Activated naive CD8-positive, alpha-beta T cell treated with anti-CD3 and anti-CD28 coated beads, Interleukin-2, amount 50 U/mL, for 24 hours (primary cell): Measurements from ENCODE around the gene NEU1.
"Not testable (repeated sequence)": the region's sequence is repeated elsewhere in the genome, so short reads cannot be mapped to it uniquely, and the experiment has no call there.

Source experiments
- ATAC-seq: fragments of 150-1000 bp; cut with Tn5 transposase; one replicate; pipeline ENCODE4 v1.10.0; 2021
- DNase-seq: peaks from one replicate; pipeline ENCODE4 v3.0.0; 2021
- H3K27ac Mint-ChIP-seq: one replicate; pipeline ENCODE4 v1.8.0; 2021; ENCODE audit warnings: mild to moderate bottlenecking, mixed read lengths
- H3K27me3 Mint-ChIP-seq: one replicate; pipeline ENCODE4 v1.8.0; 2021; ENCODE audit warnings: mixed read lengths
- H3K36me3 Mint-ChIP-seq: one replicate; pipeline ENCODE4 v1.8.0; 2021; ENCODE audit warnings: low read depth, mixed read lengths
- H3K4me1 Mint-ChIP-seq: one replicate; pipeline ENCODE4 v1.8.0; 2021; ENCODE audit warnings: mixed read lengths
- H3K4me3 Mint-ChIP-seq: one replicate; pipeline ENCODE4 v1.8.0; 2021; ENCODE audit warnings: mild to moderate bottlenecking, moderate library complexity, mixed read lengths
- H3K9me3 Mint-ChIP-seq: one replicate; pipeline ENCODE4 v1.8.0; 2021; ENCODE audit warnings: mixed read lengths

The NEU1 gene

GRCh38 chr6:31851485-31851832, 11.2 kb downstream of the NEU1 start:
- DNase-seq (no peak), ATAC-seq (no peak)
- Mint-ChIP-seq H3K27ac (no peak overlapping the region), H3K4me1 (no peaks in the 10 kb centered on the region), H3K27me3 (no peaks in the 10 kb centered on the region), H3K9me3 (no peaks in the 10 kb centered on the region), H3K36me3 (no peaks in the 10 kb centered on the region), H3K4me3 (no peak overlapping the region)

GRCh38 chr6:31850765-31851484, 11.7 kb downstream of the NEU1 start:
- no peak for ATAC-seq
- Mint-ChIP-seq H3K27ac (no peak overlapping the region), H3K36me3 (no peaks in the 10 kb centered on the region)

GRCh38 chr6:31847276-31847978, 15.2 kb downstream of the NEU1 start:
- no peaks in the 10 kb centered on the region for H3K4me1 Mint-ChIP-seq

More at GRCh38 chr6:31850765-31851484, 11.7 kb downstream of the NEU1 start:
- DNase-seq, result no peak
- no peaks in the 10 kb centered on the region for H3K9me3 Mint-ChIP-seq
- no peaks in the 10 kb centered on the region for H3K27me3 Mint-ChIP-seq
- H3K4me1 Mint-ChIP-seq, result no peaks in the 10 kb centered on the region
- H3K4me3 Mint-ChIP-seq, result no peak overlapping the region

GRCh38 chr6:31844507-31844906, 18.1 kb downstream of the NEU1 start:
- H3K9me3 Mint-ChIP-seq, result no peaks in the 10 kb centered on the region
- no peaks in the 10 kb centered on the region for H3K27me3 Mint-ChIP-seq
- no peak overlapping the region for H3K27ac Mint-ChIP-seq
- DNase-seq (no peak), ATAC-seq (no peak)
- peaks cover 14% of the 10 kb centered on the region for H3K36me3 Mint-ChIP-seq
- peaks cover 3% of the 10 kb centered on the region for H3K4me1 Mint-ChIP-seq
- no peak overlapping the region for H3K4me3 Mint-ChIP-seq

More at GRCh38 chr6:31847276-31847978, 15.2 kb downstream of the NEU1 start:
- Mint-ChIP-seq H3K9me3 (no peaks in the 10 kb centered on the region), H3K27ac (no peak overlapping the region), H3K4me3 (no peak overlapping the region), H3K27me3 (no peaks in the 10 kb centered on the region), H3K36me3 (no peaks in the 10 kb centered on the region)
- no peak for ATAC-seq
- no peak for DNase-seq

- ATAC-seq (no peak), DNase-seq (no peak)
- peaks cover 38% of the 10 kb centered on the region for H3K36me3 Mint-ChIP-seq
- no peaks in the 10 kb centered on the region for H3K27me3 Mint-ChIP-seq
- H3K9me3 Mint-ChIP-seq, result no peaks in the 10 kb centered on the region
- H3K4me3 Mint-ChIP-seq, result no peak overlapping the region
- H3K4me1 Mint-ChIP-seq, result peaks cover 22% of the 10 kb centered on the region
- peak overlapping the region; percentile 31 for H3K27ac Mint-ChIP-seq
Observed at GRCh38 chr6:31842053-31842452, 20.6 kb downstream of the NEU1 start.

- not testable (repeated sequence) for ATAC-seq, H3K9me3 Mint-ChIP-seq, H3K27me3 Mint-ChIP-seq, DNase-seq
- peaks cover 38% of the 10 kb centered on the region for H3K4me1 Mint-ChIP-seq
- peaks cover 61% of the 10 kb centered on the region for H3K36me3 Mint-ChIP-seq
- peak overlapping the region; percentile 80 for H3K27ac Mint-ChIP-seq
- peak overlapping the region; percentile 95 for H3K4me3 Mint-ChIP-seq
Observed at GRCh38 chr6:31839779-31840126, 22.9 kb downstream of the NEU1 start.

- peak overlapping the region; percentile 95 for H3K4me3 Mint-ChIP-seq
- ATAC-seq (no peak), DNase-seq (no peak)
- peaks cover 63% of the 10 kb centered on the region for H3K36me3 Mint-ChIP-seq
- H3K9me3 Mint-ChIP-seq, result no peaks in the 10 kb centered on the region
- no peaks in the 10 kb centered on the region for H3K27me3 Mint-ChIP-seq
- peak overlapping the region; percentile 80 for H3K27ac Mint-ChIP-seq
- peaks cover 43% of the 10 kb centered on the region for H3K4me1 Mint-ChIP-seq
Observed at GRCh38 chr6:31838968-31839367, 23.7 kb downstream of the NEU1 start.

- Mint-ChIP-seq H3K27ac (peak overlapping the region; percentile 99), H3K4me1 (peaks cover 45% of the 10 kb centered on the region), H3K4me3 (peak overlapping the region; percentile 95), H3K36me3 (peaks cover 63% of the 10 kb centered on the region)
- not testable (repeated sequence) for DNase-seq, H3K9me3 Mint-ChIP-seq, H3K27me3 Mint-ChIP-seq, ATAC-seq
Observed at GRCh38 chr6:31838114-31838553, 24.5 kb downstream of the NEU1 start.

- Mint-ChIP-seq H3K27me3 (no peaks in the 10 kb centered on the region), H3K27ac (peak overlapping the region; percentile 99), H3K4me3 (peak overlapping the region; percentile 95), H3K4me1 (peaks cover 48% of the 10 kb centered on the region), H3K36me3 (peaks cover 63% of the 10 kb centered on the region), H3K9me3 (no peaks in the 10 kb centered on the region)
- no peak for ATAC-seq
- DNase-seq, result no peak
Observed at GRCh38 chr6:31837369-31838113, 25.1 kb downstream of the NEU1 start.

- Mint-ChIP-seq H3K4me3 (peak overlapping the region; percentile 95), H3K36me3 (peaks cover 63% of the 10 kb centered on the region), H3K27ac (peak overlapping the region; percentile 99), H3K27me3 (no peaks in the 10 kb centered on the region), H3K9me3 (no peaks in the 10 kb centered on the region), H3K4me1 (peaks cover 50% of the 10 kb centered on the region)
- no peak for DNase-seq
- no peak for ATAC-seq
Observed at GRCh38 chr6:31836474-31837368, 25.9 kb downstream of the NEU1 start.

GRCh38 chr6:31836047-31836473, 26.6 kb downstream of the NEU1 start:
- DNase-seq (no peak), ATAC-seq (no peak)
- no peaks in the 10 kb centered on the region for H3K27me3 Mint-ChIP-seq
- H3K9me3 Mint-ChIP-seq, result no peaks in the 10 kb centered on the region
- peaks cover 56% of the 10 kb centered on the region for H3K4me1 Mint-ChIP-seq
- H3K4me3 Mint-ChIP-seq, result peak overlapping the region; percentile 95
- peaks cover 63% of the 10 kb centered on the region for H3K36me3 Mint-ChIP-seq
- H3K27ac Mint-ChIP-seq, result peak overlapping the region; percentile 99

- peaks cover 62% of the 10 kb centered on the region for H3K4me1 Mint-ChIP-seq
Observed at GRCh38 chr6:31834367-31835250, 28.0 kb downstream of the NEU1 start.

More at GRCh38 chr6:31834367-31835250, 28.0 kb downstream of the NEU1 start:
- H3K36me3 Mint-ChIP-seq, result peaks cover 60% of the 10 kb centered on the region
- peak overlapping the region; percentile 99 for H3K27ac Mint-ChIP-seq
- peak; percentile 65 for ATAC-seq
- no peaks in the 10 kb centered on the region for H3K27me3 Mint-ChIP-seq
- H3K4me3 Mint-ChIP-seq, result peak overlapping the region; percentile 95
- peak; percentile 82 for DNase-seq
- no peaks in the 10 kb centered on the region for H3K9me3 Mint-ChIP-seq
